T-cell (primary cell): Measurements from ENCODE around the gene SLC25A45. TPM values are rescaled to one million over a fixed set of nuclear protein-coding genes. Genes with fewer than 3 reads are reported as not detected.

Experiments used
- ATAC-seq, 4 experiments: fragments of 200-7000 bp in 3 of 4; fragments of 150-1000 bp in 1 of 4; cut with Tn5 transposase; replicated peaks in 1 of 4; 1 replicate in 3 of 4; 2 replicates in 1 of 4; pipeline ENCODE4 v1.10.0; 2021; ENCODE audit warnings: moderate library complexity in 3 of 4, mild to moderate bottlenecking in 2 of 4, moderate number of reproducible peaks in 1 of 4
- CTCF ChIA-PET, 2 donors: fragments of 300-600 bp; sonication (Branson Sonifier 250); formaldehyde crosslinking; loops; one replicate each; lab custom pipeline; 2022; ENCODE audit warnings: antibody characterized with exemption in 2 of 2; lab: Charles Lee
- POLR2A ChIA-PET, 2 donors: fragments of 300-600 bp; sonication (Branson Sonifier 250); formaldehyde crosslinking; loops; one replicate each; lab custom pipeline; 2022; ENCODE audit warnings: antibody characterized with exemption in 2 of 2; lab: Charles Lee
- DNase-seq, 35 experiments: peaks; one replicate each; pipeline versions ENCODE4 v3.0.0 to v3.0.0-alpha.2; 2013 to 2023
- H3K27ac ChIP-seq: one replicate; pipeline ENCODE4 v1.5.1; 2013; ENCODE audit warnings: low read length
- H3K27me3 ChIP-seq, 2 experiments: replicated peaks in 1 of 2; 1 replicate in 1 of 2; 2 replicates in 1 of 2; pipeline versions ENCODE4 v1.6.1 to v1.7.0; 2013; ENCODE audit warnings: low read length in 1 of 2, mixed read lengths in 1 of 2; ENCODE audit not compliant: control insufficient read depth in 2 of 2, insufficient read depth in 2 of 2; ENCODE audit errors: extremely low read depth in 1 of 2
- H3K36me3 ChIP-seq, 2 donors: 1 replicate in 1 of 2; 2 replicates in 1 of 2; pipeline versions ENCODE4 v1.6.1 to v1.7.0; 2013; ENCODE audit warnings: low read length in 1 of 2; ENCODE audit not compliant: control insufficient read depth in 2 of 2, insufficient read depth in 1 of 2; ENCODE audit errors: extremely low read depth in 1 of 2
- H3K4me1 ChIP-seq, 2 experiments: 1 replicate in 1 of 2; 2 replicates in 1 of 2; pipeline versions ENCODE4 v1.6.1 to v1.7.0; 2013; ENCODE audit warnings: low read length in 2 of 2, mixed read lengths in 1 of 2; ENCODE audit not compliant: insufficient read depth in 2 of 2, control insufficient read depth in 1 of 2; ENCODE audit errors: extremely low read depth in 1 of 2
- H3K4me3 ChIP-seq, 2 donors: 1 replicate in 1 of 2; 2 replicates in 1 of 2; pipeline versions ENCODE4 v1.5.1 to v1.7.0; 2013; ENCODE audit warnings: mild to moderate bottlenecking in 2 of 2, low read length in 1 of 2, moderate library complexity in 1 of 2; ENCODE audit not compliant: control insufficient read depth in 1 of 2; ENCODE audit errors: extremely low read depth in 1 of 2
- H3K9me3 ChIP-seq: 2 replicates; pipeline ENCODE4 v1.7.0; 2013
- H3K27ac Mint-ChIP-seq, 2 donors: one replicate each; pipeline ENCODE4 v1.8.0; 2020 to 2021; ENCODE audit warnings: mild to moderate bottlenecking in 2 of 2, mixed read lengths in 2 of 2
- H3K27me3 Mint-ChIP-seq, 2 donors: one replicate each; pipeline ENCODE4 v1.8.0; 2021 to 2022; ENCODE audit warnings: mixed read lengths in 2 of 2
- H3K36me3 Mint-ChIP-seq: one replicate; pipeline ENCODE4 v1.8.0; 2021; ENCODE audit warnings: mixed read lengths
- H3K4me1 Mint-ChIP-seq, 3 donors: one replicate each; pipeline ENCODE4 v1.8.0; 2020 to 2022; ENCODE audit warnings: mixed read lengths in 3 of 3, mild to moderate bottlenecking in 1 of 3
- H3K4me3 Mint-ChIP-seq, 3 donors: one replicate each; pipeline ENCODE4 v1.8.0; 2020 to 2022; ENCODE audit warnings: mild to moderate bottlenecking in 3 of 3, mixed read lengths in 3 of 3, moderate library complexity in 3 of 3
- H3K9me3 Mint-ChIP-seq, 3 donors: one replicate each; pipeline ENCODE4 v1.8.0; 2020 to 2022; ENCODE audit warnings: mixed read lengths in 3 of 3
- WGBS: methylation state at CpG from one replicate; pipeline ENCODE4 v1.1.5; 2013; ENCODE audit warnings: missing lambda C conversion rate; ENCODE audit not compliant: insufficient coverage; 5-methylcytosine and 5-hydroxymethylcytosine counted together
- total RNA-seq, 35 experiments: library from RNA in 6 of 35; stranded (reverse) in 6 of 35; fragments of 120-200 nt in 1 of 35; gene quantifications; one replicate each; pipeline versions ENCODE4 v1.2.1 to v1.2.4 and lab custom pipeline; 2013 to 2026

SLC25A45 gene
- total RNA-seq, 5 donors from 2014 or later (not counting 1 experiment from before 2014, with no cell fraction given), result 18.7 to 72.2 (median 22.6) TPM

DNA sequence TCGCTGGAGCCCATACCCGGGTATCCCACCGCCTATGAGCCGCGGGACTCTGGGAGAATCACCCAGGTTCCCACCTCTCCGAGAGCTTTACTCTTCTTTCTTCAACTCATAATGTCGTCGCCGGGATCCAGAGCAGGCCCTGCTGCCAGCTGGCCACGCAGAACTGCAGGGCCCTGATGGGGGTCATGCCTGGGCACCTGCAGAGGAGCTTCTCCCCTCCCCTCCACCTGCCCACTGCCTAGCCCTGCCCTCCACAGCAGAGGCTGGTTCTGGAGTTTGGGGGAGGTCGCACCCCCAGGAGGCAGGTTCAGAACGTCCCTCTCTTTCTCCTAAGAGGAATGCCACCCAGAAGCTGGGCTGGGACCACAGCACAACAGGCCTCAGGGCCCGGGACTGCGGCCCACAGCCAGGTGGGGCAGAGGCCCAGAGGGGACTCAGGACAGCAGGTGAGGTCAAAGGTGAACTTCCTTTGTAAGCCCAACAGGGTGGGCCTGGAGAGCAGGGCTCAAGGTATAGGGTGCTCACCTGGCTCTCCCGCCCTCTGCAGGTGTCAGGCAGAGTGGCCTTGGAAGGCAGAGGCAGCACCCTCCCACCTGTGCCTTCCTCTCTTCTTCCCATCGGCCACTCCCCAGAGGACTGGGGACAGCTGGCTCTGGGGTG is 1.9 kb downstream of the SLC25A45 start:
- DNase-seq (no peak), ATAC-seq (no peak)
- WGBS, result 95% methylated on average over 14 of the region's 16 CpGs
- Mint-ChIP-seq H3K9me3 (no peaks in the 10 kb centered on the region), H3K4me1 (peaks cover 39 to 50% (median 48%) of the 10 kb centered on the region in 3 donors), H3K27ac (peak overlapping the region; percentile 98 to 100), H3K4me3 (peak overlapping the region in 2 of 3 donors; percentile 84 to 96), H3K27me3 (no peaks in the 10 kb centered on the region), H3K36me3 (no peaks in the 10 kb centered on the region)
- Histone ChIP-seq H3K9me3 (no peaks in the 10 kb centered on the region), H3K27ac (peak overlapping the region; percentile 95), H3K4me1 (peaks cover 10 to 54% of the 10 kb centered on the region in 2 experiments), H3K4me3 (no peak overlapping the region), H3K36me3 (peaks cover 7 to 10% of the 10 kb centered on the region in 2 donors), H3K27me3 (no peaks in the 10 kb centered on the region)
- CTCF ChIA-PET, result interaction anchor here in 1 of 2 donors (0.6 to 0.7 kb wide), 2 partner anchors 12 to 131 kb away, joined by 3 to 4 read pairs; no protein-coding TSS in a partner anchor
- POLR2A ChIA-PET, result interaction anchor here in 1 of 2 donors (0.5 to 0.7 kb wide), 2 partner anchors 52 to 140 kb away, joined by 3 read pairs; no protein-coding TSS in a partner anchor

DNA sequence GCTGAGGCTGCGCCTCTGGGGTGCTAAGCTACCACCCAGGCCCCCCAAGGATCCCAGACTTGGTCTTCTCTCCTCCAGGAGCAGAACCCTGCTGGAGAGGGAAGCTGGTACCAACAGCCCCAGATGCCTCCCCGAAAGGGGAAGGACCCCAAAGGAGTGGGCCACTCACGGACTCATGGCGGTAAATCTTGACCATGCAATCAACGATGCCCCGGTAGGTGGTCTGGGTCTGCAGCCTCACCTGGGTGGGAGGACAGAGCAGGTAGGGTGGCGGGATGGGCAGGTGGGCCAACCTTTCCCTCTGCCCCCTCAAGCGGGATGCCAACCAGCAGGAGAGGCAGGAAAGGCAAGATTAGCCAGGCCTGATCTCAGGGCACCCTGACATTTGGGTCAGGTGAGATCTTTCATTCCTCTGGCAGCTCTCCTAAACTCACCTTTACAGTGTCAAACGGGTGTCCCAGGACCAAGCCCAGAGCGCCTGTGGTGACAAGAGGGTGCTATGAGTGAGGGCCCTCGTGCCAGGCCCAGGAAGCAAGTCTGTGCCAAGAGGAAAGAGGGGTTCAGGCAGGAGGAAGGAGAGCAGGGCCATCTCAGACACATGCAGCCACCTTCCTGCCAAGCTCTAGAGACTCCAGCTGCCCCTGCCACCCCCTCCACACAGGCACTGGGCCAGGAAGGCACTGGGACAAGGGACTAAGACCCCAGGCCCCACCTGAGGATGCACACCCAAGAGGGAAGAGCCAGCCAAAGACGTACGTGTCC is 2.6 kb downstream of the SLC25A45 start:
- POLR2A ChIA-PET, result interaction anchor here in 1 of 2 donors (0.5 kb wide), 1 partner anchor 53 kb away, joined by 3 read pairs; no protein-coding TSS in a partner anchor
- no peak overlapping the region for H3K27ac ChIP-seq
- peaks cover 7 to 47% of the 10 kb centered on the region in 2 experiments for H3K4me1 ChIP-seq

GRCh38 chr11:65378928-65379638 is 3.4 kb downstream of the SLC25A45 start:
- Mint-ChIP-seq H3K27me3 (no peaks in the 10 kb centered on the region), H3K36me3 (no peaks in the 10 kb centered on the region), H3K4me1 (peaks cover 24 to 35% (median 32%) of the 10 kb centered on the region in 3 donors), H3K9me3 (no peaks in the 10 kb centered on the region), H3K4me3 (no peak overlapping the region), H3K27ac (no peak overlapping the region)
- 96% methylated on average over 10 of the region's 14 CpGs for WGBS
- no peak overlapping the region for H3K4me3 ChIP-seq
- H3K36me3 ChIP-seq, result peaks cover 7 to 10% of the 10 kb centered on the region in 2 donors
- H3K4me1 ChIP-seq, result peaks cover 4 to 39% of the 10 kb centered on the region in 2 experiments
- DNase-seq (no peak), ATAC-seq (no peak)
- CTCF ChIA-PET, result interaction anchor here in 1 of 2 donors (0.6 kb wide), 1 partner anchor 222 kb away, joined by 6 read pairs; no protein-coding TSS in a partner anchor
- POLR2A ChIA-PET, result interaction anchor here in 1 of 2 donors (0.8 kb wide), 1 partner anchor 120 kb away, joined by 3 read pairs; the partner anchor contains the start of gene MALAT1
- no peaks in the 10 kb centered on the region for H3K9me3 ChIP-seq
- H3K27me3 ChIP-seq, result no peaks in the 10 kb centered on the region
- H3K27ac ChIP-seq, result no peak overlapping the region

More for the DNA sequence above, 2.6 kb downstream of the SLC25A45 start:
- Mint-ChIP-seq H3K4me3 (peak overlapping the region in 2 of 3 donors; percentile 17 to 96), H3K36me3 (no peaks in the 10 kb centered on the region), H3K27me3 (no peaks in the 10 kb centered on the region), H3K9me3 (no peaks in the 10 kb centered on the region), H3K4me1 (peaks cover 32 to 43% (median 40%) of the 10 kb centered on the region in 3 donors), H3K27ac (peak overlapping the region; percentile 58 to 100)
- ATAC-seq (no peak), DNase-seq (no peak)
- no peaks in the 10 kb centered on the region for H3K27me3 ChIP-seq
- no peak overlapping the region for H3K4me3 ChIP-seq
- CTCF ChIA-PET, result interaction anchor here in 1 of 2 donors (0.6 kb wide), 1 partner anchor 223 kb away, joined by 6 read pairs; no protein-coding TSS in a partner anchor
- H3K9me3 ChIP-seq, result no peaks in the 10 kb centered on the region
- WGBS, result 100% methylated on average over 3 of the region's 13 CpGs
- peaks cover 7 to 10% of the 10 kb centered on the region in 2 donors for H3K36me3 ChIP-seq

DNA sequence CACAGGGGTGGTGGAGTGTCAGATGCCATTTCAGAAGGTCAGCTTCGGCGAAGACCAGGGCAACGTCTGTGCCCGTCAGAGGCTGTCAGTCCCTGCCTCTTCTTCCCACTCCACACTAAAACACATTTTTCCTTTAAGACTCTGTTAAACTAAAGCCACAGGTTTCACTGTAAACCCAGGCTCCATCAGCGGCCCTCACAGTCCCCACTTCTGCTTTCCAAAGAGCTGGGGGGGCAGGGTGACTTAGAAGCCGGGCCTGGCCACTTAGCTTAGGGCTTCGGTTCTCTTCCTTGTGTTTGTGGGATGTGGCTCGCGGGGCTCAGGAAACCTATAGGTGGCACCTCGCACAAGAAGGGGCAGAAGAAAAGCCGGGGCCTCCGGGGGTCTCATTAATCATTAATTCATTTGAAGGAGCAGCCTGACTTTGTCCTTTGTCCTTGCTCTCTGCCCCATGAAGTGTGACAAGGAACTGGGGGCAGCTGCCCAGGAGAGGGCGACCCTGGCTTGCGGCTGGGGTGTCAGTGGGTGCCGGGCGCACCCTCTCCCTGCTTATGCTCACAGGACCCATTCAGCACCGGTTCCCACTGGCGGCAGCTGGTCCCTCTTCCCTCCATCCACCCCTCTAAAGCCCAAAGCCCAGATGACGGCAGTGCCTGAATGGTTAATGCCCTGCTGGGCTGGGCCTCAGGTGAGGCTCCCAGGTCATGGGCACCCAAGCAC is 4.1 kb downstream of the SLC25A45 start:
- Histone ChIP-seq H3K36me3 (peaks cover 7 to 10% of the 10 kb centered on the region in 2 donors), H3K4me1 (peaks cover 3 to 32% of the 10 kb centered on the region in 2 experiments), H3K27me3 (no peaks in the 10 kb centered on the region), H3K4me3 (no peak overlapping the region), H3K9me3 (no peaks in the 10 kb centered on the region), H3K27ac (no peak overlapping the region)
- WGBS, result 82% methylated on average over 18 of the region's 19 CpGs
- H3K4me3 Mint-ChIP-seq, result no peak overlapping the region
- H3K9me3 Mint-ChIP-seq, result no peaks in the 10 kb centered on the region
- H3K36me3 Mint-ChIP-seq, result no peaks in the 10 kb centered on the region
- H3K27ac Mint-ChIP-seq, result peak overlapping the region; percentile 46 to 58
- ATAC-seq (no peak), DNase-seq (peak in 1 of 35 experiments; percentile 43)
- no peaks in the 10 kb centered on the region for H3K27me3 Mint-ChIP-seq
- ChIA-PET CTCF (no interaction called here), POLR2A (interaction anchor here in 1 of 2 donors (0.8 kb wide), 1 partner anchor 120 kb away, joined by 3 read pairs; the partner anchor contains the start of gene MALAT1)
- peaks cover 19 to 30% (median 25%) of the 10 kb centered on the region in 3 donors for H3K4me1 Mint-ChIP-seq

DNA sequence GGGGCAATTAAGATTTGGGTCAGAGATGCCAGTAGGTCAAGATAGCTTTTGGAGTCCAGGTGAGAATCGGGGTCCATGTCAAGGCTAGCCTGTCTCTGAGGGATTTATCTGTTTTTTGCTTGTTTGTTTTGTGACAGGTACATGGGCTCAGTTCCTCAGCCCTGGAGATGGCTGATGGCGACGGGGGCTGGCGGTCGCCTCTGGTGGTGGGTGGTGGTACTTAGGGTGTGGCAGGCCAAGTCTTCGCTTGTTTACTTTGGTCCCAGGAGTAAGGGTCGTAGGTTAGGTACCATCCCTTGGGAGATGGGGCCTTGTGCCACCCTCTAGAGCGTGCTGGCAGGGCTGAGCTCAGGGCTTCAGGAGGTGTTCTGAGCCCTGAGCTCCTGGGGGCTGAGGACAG is 4.7 kb downstream of the SLC25A45 start:
- Mint-ChIP-seq H3K27me3 (no peaks in the 10 kb centered on the region), H3K9me3 (no peaks in the 10 kb centered on the region), H3K4me3 (no peak overlapping the region), H3K36me3 (no peaks in the 10 kb centered on the region), H3K27ac (peak overlapping the region; percentile 46 to 58), H3K4me1 (peaks cover 13 to 24% (median 19%) of the 10 kb centered on the region in 3 donors)
- Histone ChIP-seq H3K27ac (no peak overlapping the region), H3K4me3 (no peak overlapping the region), H3K9me3 (no peaks in the 10 kb centered on the region), H3K27me3 (no peaks in the 10 kb centered on the region), H3K4me1 (peaks cover 0 to 26% of the 10 kb centered on the region in 2 experiments), H3K36me3 (peaks cover 7 to 10% of the 10 kb centered on the region in 2 donors)
- WGBS, result 93% methylated on average over 5 of the region's 8 CpGs
- ATAC-seq (no peak), DNase-seq (no peak)
- CTCF ChIA-PET, result no interaction called here
- POLR2A ChIA-PET, result interaction anchor here in 1 of 2 donors (0.8 kb wide), 1 partner anchor 121 kb away, joined by 3 read pairs; the partner anchor contains the start of gene MALAT1
